Measurements from ENCODE around the gene GDF2.

Gene GDF2

DNA sequence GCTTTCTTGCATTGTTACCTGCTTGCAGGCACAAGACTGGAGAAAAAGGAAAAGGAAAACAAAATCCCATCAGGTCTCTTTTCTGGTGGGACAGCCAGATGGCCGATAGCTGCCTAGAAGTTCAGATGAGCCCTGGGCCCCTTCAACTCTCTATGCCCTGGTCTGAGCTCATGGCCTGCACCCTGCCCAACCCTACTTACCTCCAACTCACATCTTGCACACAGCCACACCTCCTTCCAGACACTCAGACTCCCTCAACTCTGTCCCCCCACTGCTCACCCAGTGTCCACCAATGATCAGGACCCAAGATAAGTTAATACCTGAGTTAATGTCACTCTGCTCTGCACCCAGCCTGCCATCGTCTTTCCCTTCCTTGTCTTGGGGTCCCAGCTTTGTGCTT, 36.8 kb downstream of the GDF2 start:
- TF ChIP-seq CTCF (IDR thresholded peaks at IDR 0.05) = no peak
- H3K9me3 Mint-ChIP-seq = no peaks in the 10 kb centered on the region
- no peaks in the 10 kb centered on the region for H3K36me3 Mint-ChIP-seq (ENCODE audit: low read depth)
- H3K4me3 Mint-ChIP-seq = no peak overlapping the region
- peaks cover 10% of the 10 kb centered on the region for H3K27me3 Mint-ChIP-seq (ENCODE audit: low read depth, poor library complexity)
- H3K27ac Mint-ChIP-seq = no peak overlapping the region
- DNase-seq = no peak
- peaks cover 6% of the 10 kb centered on the region for H3K4me1 Mint-ChIP-seq

- H3K27ac Mint-ChIP-seq = no peak overlapping the region
- TF ChIP-seq CTCF (IDR thresholded peaks at IDR 0.05) = no peak
- no peak overlapping the region for H3K4me3 Mint-ChIP-seq
- no peak for DNase-seq
- H3K27me3 Mint-ChIP-seq (ENCODE audit: low read depth, poor library complexity) = peaks cover 10% of the 10 kb centered on the region
- no peaks in the 10 kb centered on the region for H3K9me3 Mint-ChIP-seq
- H3K36me3 Mint-ChIP-seq (ENCODE audit: low read depth) = no peaks in the 10 kb centered on the region
- H3K4me1 Mint-ChIP-seq = peaks cover 12% of the 10 kb centered on the region
These were observed 37.6 kb downstream of the GDF2 start for GRCh38 chr10:47359626-47360418.

DNA sequence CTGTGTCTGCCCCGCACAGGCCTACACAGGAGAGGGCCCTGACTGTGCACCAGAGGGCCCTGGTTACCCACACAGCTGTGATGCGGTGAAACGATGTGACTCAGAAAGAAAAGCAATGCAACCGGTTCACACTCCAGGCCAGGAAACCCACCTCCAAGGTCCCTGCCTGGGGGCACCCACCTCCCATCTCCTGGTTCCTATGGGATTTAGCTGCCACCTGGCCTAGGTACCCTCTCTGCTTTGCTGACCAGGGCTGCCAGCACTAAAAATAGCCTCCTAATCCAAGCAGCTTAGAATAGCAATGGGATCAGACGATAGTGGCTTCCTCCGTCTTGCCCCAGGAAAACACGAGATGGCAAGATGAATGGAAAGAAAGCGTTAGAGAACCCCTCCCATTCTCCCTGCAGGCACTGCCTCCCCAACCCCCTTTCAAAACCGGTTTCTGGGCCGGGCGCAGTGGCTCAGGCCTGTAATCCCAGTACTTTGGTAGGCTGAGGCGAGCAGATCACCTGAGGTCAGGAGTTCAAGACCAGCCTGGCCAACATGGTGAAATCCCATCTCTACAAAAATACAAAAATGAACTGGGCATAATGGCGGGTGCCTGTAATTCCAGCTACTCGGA, 38.3 kb downstream of the GDF2 start:
- H3K27ac Mint-ChIP-seq = no peak overlapping the region
- no peaks in the 10 kb centered on the region for H3K9me3 Mint-ChIP-seq
- no peak overlapping the region for H3K4me3 Mint-ChIP-seq
- no peak for TF ChIP-seq CTCF (IDR thresholded peaks at IDR 0.05)
- H3K27me3 Mint-ChIP-seq (ENCODE audit: low read depth, poor library complexity) = peaks cover 16% of the 10 kb centered on the region
- peaks cover 19% of the 10 kb centered on the region for H3K4me1 Mint-ChIP-seq
- DNase-seq = no peak
- H3K36me3 Mint-ChIP-seq (ENCODE audit: low read depth) = no peaks in the 10 kb centered on the region

DNA sequence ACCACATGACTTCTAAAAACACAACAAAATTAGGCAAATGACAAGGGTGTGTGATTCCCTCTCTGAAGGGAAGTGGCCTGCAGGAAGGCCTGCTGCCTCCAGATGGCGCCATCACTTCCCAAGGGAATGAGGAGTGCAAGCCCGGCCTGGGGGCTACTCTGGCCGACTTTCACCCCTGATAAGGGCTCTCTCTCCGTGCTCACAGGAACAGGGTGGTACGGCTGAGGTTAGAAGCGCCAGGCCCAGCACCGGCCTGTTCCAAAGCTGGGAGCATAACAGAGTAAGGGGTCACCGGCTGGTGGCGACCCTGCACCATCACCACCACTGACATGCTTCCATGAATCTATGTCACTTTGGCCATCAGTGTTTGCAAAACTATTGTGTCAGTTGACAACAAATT, 39.0 kb downstream of the GDF2 start:
- DNase-seq = peak; percentile 74
- H3K4me3 Mint-ChIP-seq = no peak overlapping the region
- H3K27me3 Mint-ChIP-seq (ENCODE audit: low read depth, poor library complexity) = peaks cover 16% of the 10 kb centered on the region
- no peaks in the 10 kb centered on the region for H3K9me3 Mint-ChIP-seq
- H3K4me1 Mint-ChIP-seq = peaks cover 19% of the 10 kb centered on the region
- peak; percentile 85 for TF ChIP-seq CTCF (IDR thresholded peaks at IDR 0.05)
- no peaks in the 10 kb centered on the region for H3K36me3 Mint-ChIP-seq (ENCODE audit: low read depth)
- no peak overlapping the region for H3K27ac Mint-ChIP-seq

GRCh38 chr10:47362199-47362598, 39.9 kb downstream of the GDF2 start:
- H3K27me3 Mint-ChIP-seq (ENCODE audit: low read depth, poor library complexity) = peaks cover 19% of the 10 kb centered on the region
- peaks cover 19% of the 10 kb centered on the region for H3K4me1 Mint-ChIP-seq
- no peak overlapping the region for H3K27ac Mint-ChIP-seq
- no peak for DNase-seq
- no peak for TF ChIP-seq CTCF (IDR thresholded peaks at IDR 0.05)
- no peaks in the 10 kb centered on the region for H3K36me3 Mint-ChIP-seq (ENCODE audit: low read depth)
- no peak overlapping the region for H3K4me3 Mint-ChIP-seq
- H3K9me3 Mint-ChIP-seq = no peaks in the 10 kb centered on the region

GRCh38 chr10:47363781-47364180, 41.5 kb downstream of the GDF2 start:
- H3K27me3 Mint-ChIP-seq (ENCODE audit: low read depth, poor library complexity) = peaks cover 21% of the 10 kb centered on the region
- H3K4me1 Mint-ChIP-seq = peaks cover 26% of the 10 kb centered on the region
- no peaks in the 10 kb centered on the region for H3K9me3 Mint-ChIP-seq
- DNase-seq = no peak
- H3K36me3 Mint-ChIP-seq (ENCODE audit: low read depth) = no peaks in the 10 kb centered on the region
- no peak for TF ChIP-seq CTCF (IDR thresholded peaks at IDR 0.05)
- no peak overlapping the region for H3K4me3 Mint-ChIP-seq
- no peak overlapping the region for H3K27ac Mint-ChIP-seq
